HG02798 (cell line): Measurements from ENCODE around the gene SGCD.

Source experiments
- ATAC-seq: cut with Tn5 transposase; IDR thresholded peaks from one replicate; pipeline ENCODE4 v1.9.1; 2021; ENCODE audit warnings: mild to moderate bottlenecking; ENCODE audit not compliant: unreplicated experiment, poor library complexity

The SGCD gene

DNA sequence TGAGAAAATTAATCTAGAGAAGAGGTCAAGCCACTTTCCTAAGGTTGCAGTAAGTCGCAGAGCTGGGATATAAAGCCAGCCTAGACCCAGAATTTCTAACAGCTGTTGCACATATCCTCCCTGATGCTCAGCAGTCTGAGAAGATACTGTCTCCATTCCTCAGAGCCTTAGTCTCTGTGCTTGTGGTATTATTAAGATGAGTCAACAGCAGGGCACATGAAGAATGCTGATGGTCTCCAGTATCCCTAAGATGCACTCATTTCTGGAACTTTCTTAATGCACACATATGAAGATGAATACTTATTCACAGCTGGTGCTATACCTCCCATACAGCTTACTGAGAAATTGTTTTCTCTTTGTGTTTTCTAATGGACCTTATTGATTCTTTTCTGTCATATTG lies 32.5 kb downstream of the SGCD start:
- no peak for ATAC-seq

DNA sequence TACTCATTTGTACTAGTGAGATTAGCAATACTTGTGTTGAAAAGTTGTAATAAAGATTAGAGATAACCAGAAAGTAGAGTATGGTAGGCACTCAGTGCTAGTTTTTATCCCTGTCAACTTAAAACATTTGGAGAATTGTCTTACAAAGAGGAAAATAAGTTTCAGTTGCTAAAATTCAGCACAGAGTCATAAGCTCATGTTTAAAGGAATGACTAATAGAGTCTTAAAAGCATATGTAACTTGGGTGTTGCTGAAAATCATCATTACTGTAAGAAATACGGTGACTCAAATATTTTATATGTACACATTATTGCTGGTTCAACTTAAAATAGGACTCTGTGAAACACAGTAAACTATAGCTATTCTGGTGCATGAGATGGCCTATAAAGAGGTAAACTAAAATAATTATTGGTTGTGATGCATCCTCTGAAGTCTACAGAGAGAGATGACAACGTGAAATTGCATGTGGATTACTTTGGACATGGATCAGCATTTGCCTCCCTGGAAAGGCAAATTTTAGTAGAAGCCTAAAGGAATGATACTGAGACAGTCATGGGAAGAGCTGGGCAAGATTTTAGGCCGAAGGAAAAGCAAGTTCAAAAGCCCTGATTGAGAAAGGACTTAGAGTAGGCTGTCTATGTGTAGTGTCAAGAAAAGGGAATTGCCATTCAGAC lies 34.6 kb downstream of the SGCD start:
- no peak for ATAC-seq

DNA sequence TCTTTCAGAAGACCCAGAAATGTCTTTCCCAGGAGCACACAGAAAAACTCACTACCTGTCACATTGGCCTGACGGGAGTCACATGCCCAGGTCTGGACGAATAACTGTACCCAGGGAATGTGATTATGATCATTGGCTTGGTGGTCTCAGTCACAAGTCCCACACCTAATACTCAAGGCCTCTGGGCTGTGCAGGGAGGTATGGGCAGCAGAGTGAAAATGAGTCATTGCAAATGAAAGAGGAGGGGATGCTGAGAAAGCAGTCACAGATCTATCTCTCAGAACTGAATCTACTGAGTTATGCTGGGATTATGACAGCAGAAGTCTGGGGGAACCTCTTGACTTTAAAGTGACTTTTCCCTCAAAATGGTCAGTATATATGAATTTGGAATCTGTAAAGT lies 36.9 kb downstream of the SGCD start:
- ATAC-seq: no peak

DNA sequence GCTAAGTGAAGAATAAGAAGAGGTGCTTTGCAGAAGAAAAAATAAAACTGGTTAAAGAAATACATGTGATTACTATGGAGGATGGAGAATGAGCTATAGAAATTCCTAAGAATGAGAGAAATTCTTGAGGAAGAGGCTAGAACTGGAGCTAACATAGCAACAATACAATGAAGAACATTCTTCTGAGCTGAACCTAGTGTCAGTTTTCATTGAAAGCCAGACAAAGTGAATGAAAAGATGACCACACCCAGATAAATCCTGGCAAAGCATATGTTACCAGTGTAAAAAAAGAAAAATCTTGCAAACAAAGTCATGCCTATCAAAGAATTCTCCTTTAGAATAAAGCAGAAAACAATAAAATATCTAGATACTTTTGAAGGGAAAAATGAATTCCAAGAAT lies 39.6 kb downstream of the SGCD start:
- no peak for ATAC-seq

DNA sequence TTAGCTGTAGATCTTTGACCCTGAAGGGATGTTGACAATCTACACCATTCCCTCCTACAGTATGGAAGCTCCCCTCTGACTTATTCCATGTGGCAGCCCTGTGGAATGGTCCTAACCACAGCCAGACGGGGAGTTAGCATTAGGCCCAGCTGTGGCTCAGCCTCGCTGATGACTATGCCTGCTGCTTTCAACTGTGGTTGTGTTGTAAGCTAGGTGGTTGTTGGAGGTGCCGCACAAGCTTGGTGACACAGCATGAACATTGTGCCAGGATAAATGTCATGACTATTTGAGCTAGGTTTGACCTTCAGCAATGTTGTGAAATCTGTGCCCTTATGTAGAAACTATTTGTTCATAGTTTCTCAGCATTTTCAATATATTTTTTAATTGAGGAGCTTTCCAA lies 40.6 kb downstream of the SGCD start:
- no peak for ATAC-seq

DNA sequence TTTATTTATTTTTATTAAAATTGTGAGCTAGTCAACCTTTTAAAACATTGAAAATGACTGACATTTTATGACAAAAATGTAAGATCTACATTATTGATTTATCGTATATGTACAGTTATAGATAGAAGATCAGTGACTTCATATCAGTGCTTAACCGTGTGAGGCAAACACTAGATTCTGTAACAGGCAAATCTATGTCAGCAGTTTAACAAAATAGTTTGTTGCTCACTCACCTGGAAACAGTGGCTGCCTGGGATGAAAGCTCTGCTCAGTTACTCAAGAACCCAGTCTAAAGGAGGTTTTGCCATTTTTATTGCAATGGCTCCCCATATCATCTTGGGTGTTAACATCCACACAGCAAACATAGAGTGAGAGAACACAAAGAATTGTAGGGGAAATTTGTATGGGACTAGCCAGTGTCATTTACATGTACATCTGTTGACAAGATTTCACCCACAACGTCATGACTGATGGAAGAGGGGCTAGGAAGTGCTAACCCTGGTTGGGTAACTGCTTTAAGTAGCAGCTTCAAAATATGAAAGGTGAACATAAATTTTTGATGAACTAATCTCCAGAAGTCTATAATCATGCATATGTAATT lies 49.0 kb downstream of the SGCD start:
- ATAC-seq: peak; percentile 55

DNA sequence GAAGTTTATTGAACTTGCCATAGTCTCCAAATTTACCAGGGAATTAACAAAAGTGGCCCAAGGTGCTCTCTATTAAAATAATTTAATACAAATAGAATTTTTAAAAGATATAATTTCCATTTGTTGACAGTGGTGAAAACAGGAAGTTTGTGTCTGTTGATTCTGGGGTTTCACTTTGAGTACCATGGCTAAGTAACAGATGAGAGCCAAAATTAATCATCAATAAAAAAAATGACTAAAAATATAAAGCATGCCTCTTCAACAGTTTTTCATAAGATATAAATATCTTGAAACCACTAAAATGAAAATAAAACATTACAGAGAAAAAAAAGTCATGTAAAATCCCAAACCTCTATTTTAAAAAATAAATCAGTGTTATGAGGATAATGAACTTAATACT lies 49.8 kb downstream of the SGCD start:
- peak; percentile 69 for ATAC-seq

DNA sequence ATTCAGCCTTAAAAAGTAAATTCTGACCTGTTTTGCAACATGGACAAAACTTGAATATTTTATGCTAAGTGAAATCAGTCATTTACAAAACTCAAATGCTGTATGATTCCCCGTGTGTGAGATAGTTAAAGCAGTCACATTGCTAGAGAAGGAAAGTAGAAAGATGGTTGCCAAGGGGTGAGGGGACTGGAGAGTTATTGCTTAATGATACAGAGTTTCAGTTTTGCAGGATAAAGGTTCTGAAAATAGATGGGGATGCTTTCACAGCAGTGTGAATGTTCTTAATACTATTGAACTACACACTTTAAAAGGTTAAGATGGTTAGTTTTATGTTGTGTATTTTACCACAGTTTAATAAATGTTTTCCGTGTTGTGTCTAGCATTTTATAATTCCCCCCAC lies 51.2 kb downstream of the SGCD start:
- peak; percentile 28 for ATAC-seq

DNA sequence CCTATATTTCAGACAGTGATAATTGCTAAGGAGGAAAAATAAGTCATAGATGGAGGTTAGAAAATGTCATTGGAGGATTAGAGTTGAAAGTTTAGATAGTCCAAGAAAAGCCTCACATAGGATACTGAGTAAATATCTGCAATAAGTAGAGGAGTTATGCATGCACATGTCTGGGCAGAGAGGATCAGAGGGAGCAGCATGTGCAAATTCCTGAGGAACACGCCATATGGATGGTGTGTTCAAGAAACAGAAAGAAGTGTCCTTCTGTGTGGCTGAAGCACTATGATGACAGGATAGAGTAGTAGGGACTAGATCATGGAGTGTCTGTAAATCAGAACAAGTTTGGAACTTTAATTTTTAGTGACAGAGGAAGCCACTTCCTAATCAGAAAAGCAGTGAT lies 52.2 kb downstream of the SGCD start:
- no peak for ATAC-seq

DNA sequence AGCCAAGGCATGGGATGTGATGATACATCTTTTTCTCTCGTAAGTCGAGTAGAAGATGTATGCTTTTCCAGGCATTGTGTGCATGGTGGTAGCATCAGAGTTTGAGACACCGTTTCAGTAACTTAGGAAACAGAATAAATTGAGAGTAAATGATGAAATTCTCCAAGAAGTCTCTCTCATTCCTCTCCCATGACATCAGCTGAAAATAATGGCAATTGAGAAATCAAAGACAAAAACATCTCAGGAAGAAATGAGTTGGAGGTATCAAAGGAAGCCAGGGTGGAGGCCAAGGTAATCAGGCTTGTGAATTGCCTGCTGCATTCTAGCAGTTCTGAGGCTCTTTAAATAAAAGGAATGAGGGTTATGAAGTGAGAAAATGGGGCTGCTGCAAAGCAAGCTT lies 53.9 kb downstream of the SGCD start:
- no peak for ATAC-seq

DNA sequence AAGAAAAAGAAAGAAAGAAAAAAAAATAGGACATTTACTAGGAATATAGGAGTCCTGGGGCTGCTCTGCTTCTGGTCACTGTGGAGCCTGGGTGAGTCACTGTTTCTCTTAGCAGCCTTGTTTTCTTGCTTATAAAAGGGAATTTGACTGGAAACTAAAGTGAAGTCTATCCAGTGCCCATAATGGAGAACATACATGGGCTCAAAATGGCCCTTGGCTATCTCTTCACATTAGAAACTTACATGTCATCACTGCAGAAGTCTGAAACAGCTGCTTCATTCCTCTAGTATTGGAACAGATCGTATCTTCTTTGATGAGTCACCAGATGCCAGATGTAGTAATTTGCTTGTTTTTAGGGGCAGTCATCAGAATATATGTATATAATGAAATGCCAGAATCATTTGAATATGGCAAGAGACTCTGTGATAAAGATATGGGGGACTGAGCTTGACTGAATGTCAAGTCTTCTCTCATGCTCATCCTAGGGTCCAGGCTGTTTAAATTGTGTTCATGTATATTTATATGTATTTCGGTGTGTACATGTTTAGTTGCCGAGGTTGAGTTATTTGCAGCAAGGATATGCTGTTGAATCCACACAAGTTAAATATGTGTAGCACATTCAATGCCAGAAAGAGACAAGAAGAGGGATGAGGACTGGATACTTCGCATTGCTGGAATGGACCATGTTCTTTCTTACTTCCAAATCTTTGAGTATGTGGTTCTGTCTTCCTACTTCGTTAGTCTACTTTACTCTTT lies 56.7 kb downstream of the SGCD start:
- no peak for ATAC-seq

DNA sequence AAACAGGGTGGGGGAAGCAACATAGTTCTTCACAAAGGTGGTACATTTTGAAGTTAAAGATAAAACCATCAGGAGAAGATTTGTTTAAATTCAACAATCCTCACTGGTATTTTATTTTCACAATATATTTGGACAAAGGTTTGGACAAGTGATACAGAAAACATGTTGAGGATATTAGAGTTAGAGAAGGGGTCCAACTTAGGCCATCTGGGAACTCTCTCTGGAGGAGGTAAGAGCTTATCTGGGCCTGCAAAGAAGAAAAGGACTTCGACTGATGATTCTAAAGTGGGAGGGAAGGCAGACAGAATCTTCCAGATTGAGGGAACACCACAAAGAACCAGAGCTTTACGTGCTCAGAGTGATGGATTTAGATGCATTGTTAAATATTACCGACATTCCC lies 58.5 kb downstream of the SGCD start:
- ATAC-seq: no peak

DNA sequence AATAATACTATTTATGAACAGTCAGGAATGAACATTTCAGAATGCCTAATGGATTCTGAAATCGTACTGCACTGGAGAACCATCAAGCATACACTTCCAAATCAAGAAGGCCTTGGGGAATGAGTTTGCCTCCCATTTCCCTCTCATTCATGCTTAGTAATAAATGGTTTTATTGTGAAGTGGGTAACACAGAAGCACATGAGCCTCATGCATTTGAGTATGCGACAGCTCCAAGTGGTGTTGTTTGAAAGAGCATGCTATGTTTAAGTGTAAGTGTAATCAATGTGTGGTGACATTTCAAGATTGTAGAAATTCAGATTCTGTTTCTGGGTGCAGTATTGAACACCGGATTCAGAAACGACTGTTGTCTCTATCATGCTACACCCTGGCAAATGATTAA lies 60.0 kb downstream of the SGCD start:
- ATAC-seq: no peak

DNA sequence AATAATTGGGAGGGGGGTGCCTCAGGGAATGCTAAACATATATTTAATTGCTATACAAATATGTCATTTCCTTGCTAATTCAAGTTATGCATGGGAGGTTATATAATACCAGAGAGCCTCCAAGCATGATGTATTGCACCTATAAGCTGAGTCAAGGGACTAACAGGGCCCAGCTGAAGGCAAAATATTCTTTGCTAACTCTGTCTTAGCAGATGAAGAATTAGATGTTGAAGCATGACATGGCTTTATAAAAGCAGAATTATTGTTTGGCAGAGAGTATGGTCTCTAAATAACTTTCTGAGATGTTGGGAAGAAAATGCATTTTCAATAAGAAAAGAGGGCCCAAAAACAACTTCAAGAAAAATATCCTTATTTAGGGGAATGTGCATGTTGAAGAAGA lies 60.4 kb downstream of the SGCD start:
- no peak for ATAC-seq

DNA sequence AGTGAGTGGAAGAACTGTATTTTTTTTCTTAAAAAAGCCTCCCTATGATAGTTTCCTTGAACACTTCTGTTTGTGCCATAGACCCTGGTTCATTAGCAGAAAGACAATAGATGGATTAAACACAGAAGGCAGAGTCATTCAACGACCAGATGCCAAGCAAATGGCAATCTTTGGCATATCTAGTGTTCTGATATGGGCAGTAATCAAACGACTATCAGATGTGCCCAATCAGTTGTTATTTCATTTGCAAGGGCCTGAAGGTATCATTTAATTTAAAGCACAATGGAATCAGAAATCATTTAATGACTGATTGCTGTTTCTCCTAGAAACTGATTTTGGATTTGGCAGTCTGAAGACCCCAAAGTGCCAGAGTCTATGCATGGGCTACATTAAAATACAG lies 61.3 kb downstream of the SGCD start:
- ATAC-seq: no peak

DNA sequence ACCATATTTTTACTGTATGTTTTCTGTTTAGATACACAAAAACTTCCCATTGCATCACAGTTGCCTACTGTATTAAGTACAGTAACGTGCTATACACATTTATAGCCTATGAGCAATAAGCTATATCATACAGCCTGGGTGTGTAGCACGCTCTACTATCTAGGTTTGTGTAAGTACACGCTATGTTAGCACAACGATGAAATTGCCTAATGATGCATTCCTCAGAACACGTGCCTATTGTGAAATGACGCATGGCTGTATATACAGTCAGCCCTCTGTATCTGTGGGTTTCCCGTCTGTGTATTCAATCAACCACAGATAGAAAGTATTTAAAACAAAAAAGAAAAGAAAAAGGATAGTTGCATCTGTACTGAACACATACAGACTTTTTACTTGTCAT lies 64.2 kb downstream of the SGCD start:
- no peak for ATAC-seq

DNA sequence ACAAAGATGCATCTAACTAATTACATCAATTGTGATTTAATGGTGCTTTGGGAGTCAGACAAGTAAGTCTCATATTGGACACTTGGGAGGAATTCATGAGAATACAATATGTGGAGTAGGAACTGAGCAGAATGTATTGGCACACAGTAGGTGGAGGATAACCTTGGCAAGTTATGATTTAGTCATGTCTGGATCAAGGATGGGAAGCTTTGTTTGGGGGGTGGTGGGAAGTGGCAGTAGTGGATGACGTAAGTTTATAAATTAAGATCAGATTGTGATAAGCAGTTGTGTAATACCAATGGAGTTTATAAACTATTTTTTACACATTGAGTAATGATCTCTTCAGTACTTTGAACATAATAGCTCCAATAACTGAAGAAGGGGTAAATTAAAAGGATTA lies 67.0 kb downstream of the SGCD start:
- no peak for ATAC-seq

DNA sequence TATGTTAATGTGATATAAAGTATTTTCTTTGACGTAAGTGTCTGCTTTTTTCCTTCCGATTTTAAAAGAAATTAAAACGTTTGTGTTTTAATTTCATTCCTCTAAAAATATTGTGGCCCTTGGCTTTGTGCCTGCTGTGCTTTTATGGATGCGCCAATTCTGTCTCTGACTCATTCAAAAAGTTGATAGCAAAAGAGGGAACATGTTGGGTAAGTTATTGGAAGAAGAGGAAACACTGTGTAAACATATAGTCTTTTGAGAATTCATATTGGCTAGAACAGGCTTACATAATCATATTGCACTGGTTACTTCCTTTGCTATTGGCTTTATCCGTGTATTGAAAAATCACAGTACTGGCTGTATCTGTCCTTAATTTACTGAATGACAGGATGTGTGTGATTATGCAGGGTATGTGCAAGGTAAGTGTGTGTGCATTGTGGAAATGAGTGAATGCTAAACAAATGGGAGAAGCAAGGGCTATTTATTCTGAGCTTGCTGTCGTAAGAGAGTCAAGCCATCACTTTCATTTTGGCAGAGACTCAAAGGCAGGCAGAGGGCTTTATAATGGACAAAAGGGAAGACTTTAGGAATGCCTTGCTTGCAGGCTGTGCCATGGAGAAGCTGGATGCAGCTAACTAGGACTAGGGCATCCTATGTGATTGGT lies 67.8 kb downstream of the SGCD start:
- ATAC-seq: no peak

DNA sequence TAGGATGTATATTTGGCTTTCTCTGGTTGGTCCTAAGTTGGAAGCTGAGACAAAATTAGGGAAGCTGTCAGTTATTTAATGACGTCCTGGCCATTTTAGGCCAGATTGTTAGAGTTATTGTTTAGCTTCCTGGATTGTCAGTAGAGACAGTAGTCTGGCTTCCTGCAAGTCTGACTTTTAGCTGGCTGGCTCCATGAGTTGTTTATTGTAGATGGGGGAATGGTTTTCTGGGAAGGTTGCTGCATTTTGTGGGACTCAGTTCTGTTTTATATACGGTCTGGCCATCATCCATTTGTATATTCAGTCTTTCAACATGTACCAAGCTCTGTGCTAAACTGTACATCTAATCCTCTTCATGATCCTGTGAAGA lies 68.3 kb downstream of the SGCD start:
- no peak for ATAC-seq

DNA sequence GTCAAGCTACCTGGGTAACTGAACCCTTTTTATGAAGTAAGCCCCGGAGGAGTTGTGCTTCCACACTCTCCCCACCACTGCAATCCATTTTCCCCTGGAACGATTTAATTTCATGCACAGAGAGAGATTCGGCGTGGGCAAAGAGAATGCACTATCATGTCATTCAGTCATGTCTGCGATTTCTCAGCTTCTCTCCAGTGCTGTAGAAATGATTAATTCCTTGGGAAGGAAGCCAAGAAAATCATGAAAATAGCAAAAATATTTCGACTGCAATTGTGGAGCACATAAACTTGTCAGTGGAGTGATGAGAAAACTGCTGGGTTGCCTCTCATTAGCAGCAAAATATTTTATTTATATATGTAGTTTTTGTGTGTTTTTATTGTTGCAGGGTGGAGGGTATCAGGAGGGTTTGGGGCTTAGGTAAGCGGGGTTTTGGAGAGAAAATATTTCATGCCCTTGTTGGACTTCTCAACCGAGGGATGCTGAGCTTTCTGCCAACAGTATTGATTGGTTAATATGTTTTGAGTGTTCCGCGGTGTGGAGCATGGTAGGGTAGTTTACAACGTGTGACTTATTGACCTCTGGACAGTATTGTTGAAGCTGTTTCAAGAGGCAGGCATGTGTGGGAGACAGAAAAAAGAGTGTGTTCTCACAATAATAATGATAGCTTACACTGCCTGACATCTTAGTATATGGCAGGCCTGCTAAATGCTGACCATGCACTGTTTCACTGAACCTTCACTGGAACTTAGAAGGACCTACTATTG lies 69.3 kb downstream of the SGCD start:
- no peak for ATAC-seq

DNA sequence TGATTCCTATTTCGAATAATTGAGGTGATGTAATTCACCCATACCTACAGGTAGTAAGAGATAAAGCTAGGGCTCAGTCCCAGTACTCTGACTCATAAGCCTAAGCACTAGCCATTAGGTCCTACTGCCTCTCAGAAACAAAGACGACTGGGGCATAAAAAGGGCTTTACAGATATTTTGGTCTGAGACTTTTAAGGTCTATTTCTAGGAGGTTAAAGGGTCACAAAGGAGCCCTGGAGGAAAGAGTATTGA lies 69.8 kb downstream of the SGCD start:
- no peak for ATAC-seq
